Liver (tissue), 3 donors: ENCODE measurements around the gene FRMD4A.

Experiments
- RAD21 ChIP-seq, 2 donors: IDR thresholded peaks; 2 replicates each; pipeline ENCODE4 v1.6.1; 2016; ENCODE audit warnings: antibody characterized with exemption in 2 of 2, mild to moderate bottlenecking in 2 of 2
- TF ChIP-seq, protein P1 (sequence below): fragments of 150-350 bp; IDR thresholded peaks from 2 replicates; pipeline ENCODE4 v1.5.1; 2017; ENCODE audit warnings: improper control_type of control experiment, low read depth, low read length; ENCODE audit not compliant: missing input control
- donor health status: healthy.
- donor health status: healthy.

DNA sequence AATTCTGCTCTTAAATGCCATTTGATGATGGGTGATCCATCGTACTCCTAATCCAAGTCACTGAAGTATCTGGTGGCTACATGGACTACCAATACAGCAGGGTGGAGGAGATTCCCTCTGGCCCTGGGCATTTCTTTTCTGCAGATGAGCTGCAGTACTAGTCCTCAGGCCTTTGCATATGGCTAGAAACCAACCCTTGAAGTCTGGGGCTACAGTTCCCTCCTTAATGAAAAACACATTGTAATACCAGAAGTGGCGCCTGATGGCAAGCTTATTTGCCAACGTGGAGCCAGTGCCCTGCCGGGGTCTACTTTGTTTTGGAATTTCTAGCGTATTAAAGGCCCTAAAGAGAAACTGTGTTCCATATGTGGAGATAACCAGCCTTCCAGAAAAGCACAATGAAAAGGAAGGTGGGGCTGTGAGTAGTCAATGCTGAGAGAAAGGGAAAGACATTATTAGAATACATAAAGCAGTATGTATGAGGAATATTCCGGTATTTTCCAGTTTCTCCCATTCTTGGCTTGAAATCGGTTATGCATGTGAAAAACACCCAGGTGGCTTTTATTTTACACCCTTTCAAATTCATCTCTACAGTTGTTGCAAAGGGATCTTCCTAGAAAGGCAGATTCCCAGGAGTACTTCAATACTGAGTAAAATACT lies 375.2 kb downstream of the FRMD4A start:
- TF ChIP-seq, protein P1, sequence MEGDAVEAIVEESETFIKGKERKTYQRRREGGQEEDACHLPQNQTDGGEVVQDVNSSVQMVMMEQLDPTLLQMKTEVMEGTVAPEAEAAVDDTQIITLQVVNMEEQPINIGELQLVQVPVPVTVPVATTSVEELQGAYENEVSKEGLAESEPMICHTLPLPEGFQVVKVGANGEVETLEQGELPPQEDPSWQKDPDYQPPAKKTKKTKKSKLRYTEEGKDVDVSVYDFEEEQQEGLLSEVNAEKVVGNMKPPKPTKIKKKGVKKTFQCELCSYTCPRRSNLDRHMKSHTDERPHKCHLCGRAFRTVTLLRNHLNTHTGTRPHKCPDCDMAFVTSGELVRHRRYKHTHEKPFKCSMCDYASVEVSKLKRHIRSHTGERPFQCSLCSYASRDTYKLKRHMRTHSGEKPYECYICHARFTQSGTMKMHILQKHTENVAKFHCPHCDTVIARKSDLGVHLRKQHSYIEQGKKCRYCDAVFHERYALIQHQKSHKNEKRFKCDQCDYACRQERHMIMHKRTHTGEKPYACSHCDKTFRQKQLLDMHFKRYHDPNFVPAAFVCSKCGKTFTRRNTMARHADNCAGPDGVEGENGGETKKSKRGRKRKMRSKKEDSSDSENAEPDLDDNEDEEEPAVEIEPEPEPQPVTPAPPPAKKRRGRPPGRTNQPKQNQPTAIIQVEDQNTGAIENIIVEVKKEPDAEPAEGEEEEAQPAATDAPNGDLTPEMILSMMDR: no peak
- TF ChIP-seq RAD21 (IDR thresholded peaks at IDR 0.05): no peak
